ENCODE measurements around the gene RNF157. TPM values are rescaled to one million over a fixed set of nuclear protein-coding genes. Genes with fewer than 3 reads are reported as not detected.
A peak's percentile ranks its signal among the peaks of the same experiment; 100 is the strongest.

The RNF157 gene
- total RNA-seq, 1 experiment from 2014 or later = 0.86 TPM

DNA sequence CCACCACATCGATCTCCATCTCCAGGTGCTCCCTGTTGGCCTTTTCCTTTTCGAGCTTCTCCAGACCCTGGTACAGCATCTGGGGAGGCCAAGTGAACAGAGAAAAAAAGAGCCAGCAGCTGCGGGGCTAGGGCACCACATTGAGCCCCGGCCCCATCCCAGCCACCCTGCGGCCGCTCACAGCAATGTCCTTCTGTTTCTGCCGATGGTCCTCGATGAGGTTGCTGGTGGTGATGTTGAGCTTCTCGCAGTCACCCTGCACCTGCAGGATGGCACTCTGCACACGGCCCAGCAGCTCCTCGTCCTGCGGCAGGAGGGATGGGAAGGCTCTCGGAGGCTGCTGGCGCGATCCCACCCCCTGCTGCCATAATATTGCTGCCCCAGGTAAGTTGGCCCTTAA, 40.4 kb upstream of the RNF157 start:
- CTCF ChIA-PET = interaction anchor here (0.7 to 5.1 kb wide), 7 partner anchors 8 to 281 kb away, joined by 3 to 132 read pairs (median 8); partner anchors contain the start of genes CDK3 and UBALD2
- no peaks in the 10 kb centered on the region for H4K20me1 ChIP-seq (ENCODE audit: insufficient read depth)
- ATAC-seq = no peak
- no peaks in the 10 kb centered on the region for H3K27me3 ChIP-seq (ENCODE audit: insufficient read depth, low read length)
- intact Hi-C loops (cut with micrococcal nuclease) = no loop called here
- no peak for DNase-seq (ENCODE audit: low read depth, low spot score)
- RAD21 ChIA-PET (ENCODE audit: low non-redundant PET in 1 of 2, low total read pairs in 2 of 2, uncharacterized antibody in 2 of 2, unreplicated experiment in 2 of 2) = interaction anchor here (1.4 to 1.8 kb wide), 2 partner anchors 159 kb away, joined by 7 to 8 read pairs; no protein-coding TSS in a partner anchor
- peaks cover 0 to 15% of the 10 kb centered on the region in 2 experiments; a peak in 2 of 4 replicates for H3K4me1 ChIP-seq (ENCODE audit: control insufficient read depth in 1 of 2, insufficient read depth in 2 of 2, low read length in 2 of 2)
- no peak overlapping the region for H3K27ac ChIP-seq (ENCODE audit: low read depth, low read length)
- H3K4me2 ChIP-seq (ENCODE audit: low read length) = no peak overlapping the region
- no TSS peak for BruUV-seq (replicated peaks)
- no peak overlapping the region for H3K9ac ChIP-seq (ENCODE audit: low read length)
- POLR2A ChIA-PET = no interaction called here
- no peaks in the 10 kb centered on the region for H3K9me2 ChIP-seq (ENCODE audit: insufficient read depth)
- no peak overlapping the region for H3K4me3 ChIP-seq (replicated peaks in 1 of 2; ENCODE audit: low read depth in 1 of 2, low read length in 2 of 2)
- no peak for TF ChIP-seq POLR2A (IDR thresholded peaks at IDR 0.05; ENCODE audit: borderline replicate concordance, extremely low read depth, insufficient read depth, insufficient read length)
- no peaks in the 10 kb centered on the region for H3K9me3 ChIP-seq (ENCODE audit: control insufficient read depth in 1 of 2, insufficient read depth in 1 of 2, low read depth in 1 of 2, low read length in 2 of 2)
- no peak overlapping the region for H2AFZ ChIP-seq (ENCODE audit: low read depth, low read length, poor library complexity, severe bottlenecking)
- H3K36me3 ChIP-seq (ENCODE audit: control insufficient read depth in 1 of 2, insufficient read depth in 2 of 2, low read length in 2 of 2) = no peaks in the 10 kb centered on the region
- H3K79me2 ChIP-seq (ENCODE audit: insufficient read depth, low read length) = no peaks in the 10 kb centered on the region

GRCh38 chr17:76279742-76280287, 39.5 kb upstream of the RNF157 start:
- no peaks in the 10 kb centered on the region for H3K9me2 ChIP-seq (ENCODE audit: insufficient read depth)
- H3K9ac ChIP-seq (ENCODE audit: low read length) = no peak overlapping the region
- no peak overlapping the region for H3K27ac ChIP-seq (ENCODE audit: low read depth, low read length)
- CTCF ChIA-PET = interaction anchor here (0.6 to 5.1 kb wide), 39 partner anchors 9 to 375 kb away, joined by 3 to 132 read pairs (median 5); partner anchors contain the start of genes CDK3, EVPL, EXOC7 and MRPL38
- DNase-seq (ENCODE audit: low read depth, low spot score) = no peak
- POLR2A ChIA-PET = interaction anchor here (0.9 to 2.2 kb wide), 2 partner anchors 154 to 158 kb away, joined by 3 to 5 read pairs; no protein-coding TSS in a partner anchor
- RAD21 ChIA-PET (ENCODE audit: low non-redundant PET in 1 of 2, low total read pairs in 2 of 2, uncharacterized antibody in 2 of 2, unreplicated experiment in 2 of 2) = interaction anchor here (0.6 to 1.8 kb wide), 15 partner anchors 15 to 270 kb away, joined by 3 to 8 read pairs (median 3); partner anchors contain the start of gene UBALD2 (in 1 of the 2)
- no peak overlapping the region for H3K4me2 ChIP-seq (ENCODE audit: low read length)
- no peaks in the 10 kb centered on the region for H3K9me3 ChIP-seq (ENCODE audit: control insufficient read depth in 1 of 2, insufficient read depth in 1 of 2, low read depth in 1 of 2, low read length in 2 of 2)
- H3K27me3 ChIP-seq (ENCODE audit: insufficient read depth, low read length) = no peaks in the 10 kb centered on the region
- no peaks in the 10 kb centered on the region for H3K36me3 ChIP-seq (ENCODE audit: control insufficient read depth in 1 of 2, insufficient read depth in 2 of 2, low read length in 2 of 2)
- no peak overlapping the region for H3K4me3 ChIP-seq (replicated peaks in 1 of 2; ENCODE audit: low read depth in 1 of 2, low read length in 2 of 2)
- H3K79me2 ChIP-seq (ENCODE audit: insufficient read depth, low read length) = no peaks in the 10 kb centered on the region
- H4K20me1 ChIP-seq (ENCODE audit: insufficient read depth) = no peaks in the 10 kb centered on the region
- peak; percentile 17; the same call in 1 of the 2 replicates for ATAC-seq
- no TSS peak for BruUV-seq (replicated peaks)
- no peak overlapping the region for H2AFZ ChIP-seq (ENCODE audit: low read depth, low read length, poor library complexity, severe bottlenecking)
- H3K4me1 ChIP-seq (ENCODE audit: control insufficient read depth in 1 of 2, insufficient read depth in 2 of 2, low read length in 2 of 2) = peaks cover 0 to 15% of the 10 kb centered on the region in 2 experiments; a peak in 2 of 4 replicates
- intact Hi-C loops (cut with micrococcal nuclease) = loop anchor here (1.0 to 5.0 kb wide), 5 partner anchors 98 to 375 kb away; partner anchors contain the start of gene EVPL
- TF ChIP-seq CBX3 (IDR thresholded peaks at IDR 0.05; ENCODE audit: low read depth) (no peak), EGR1 (IDR thresholded peaks at IDR 0.05; ENCODE audit: low read depth) (no peak), ZFX (IDR thresholded peaks at IDR 0.05) (no peak), MAX (IDR thresholded peaks at IDR 0.05) (no peak), RAD21 (IDR thresholded peaks at IDR 0.05; ENCODE audit: low read depth) (no peak), SP1 (IDR thresholded peaks at IDR 0.05; ENCODE audit: low read depth) (no peak), ELF1 (IDR thresholded peaks at IDR 0.05; ENCODE audit: borderline replicate concordance, low read depth) (no peak), SIN3A (IDR thresholded peaks at IDR 0.05; ENCODE audit: low read depth) (no peak), FOSL1 (IDR thresholded peaks at IDR 0.05; ENCODE audit: low read depth) (no peak), YY1 (IDR thresholded peaks at IDR 0.05; ENCODE audit: extremely low read depth, insufficient replicate concordance, low read depth, low read length) (no peak), EZH2 (IDR thresholded peaks at IDR 0.05) (no peak), JUND (IDR thresholded peaks at IDR 0.05) (no peak), CEBPB (IDR thresholded peaks at IDR 0.05; ENCODE audit: low read depth) (no peak), POLR2AphosphoS5 (IDR thresholded peaks at IDR 0.05; ENCODE audit: low read depth, low read length) (no peak)
- TF ChIP-seq, protein P1, sequence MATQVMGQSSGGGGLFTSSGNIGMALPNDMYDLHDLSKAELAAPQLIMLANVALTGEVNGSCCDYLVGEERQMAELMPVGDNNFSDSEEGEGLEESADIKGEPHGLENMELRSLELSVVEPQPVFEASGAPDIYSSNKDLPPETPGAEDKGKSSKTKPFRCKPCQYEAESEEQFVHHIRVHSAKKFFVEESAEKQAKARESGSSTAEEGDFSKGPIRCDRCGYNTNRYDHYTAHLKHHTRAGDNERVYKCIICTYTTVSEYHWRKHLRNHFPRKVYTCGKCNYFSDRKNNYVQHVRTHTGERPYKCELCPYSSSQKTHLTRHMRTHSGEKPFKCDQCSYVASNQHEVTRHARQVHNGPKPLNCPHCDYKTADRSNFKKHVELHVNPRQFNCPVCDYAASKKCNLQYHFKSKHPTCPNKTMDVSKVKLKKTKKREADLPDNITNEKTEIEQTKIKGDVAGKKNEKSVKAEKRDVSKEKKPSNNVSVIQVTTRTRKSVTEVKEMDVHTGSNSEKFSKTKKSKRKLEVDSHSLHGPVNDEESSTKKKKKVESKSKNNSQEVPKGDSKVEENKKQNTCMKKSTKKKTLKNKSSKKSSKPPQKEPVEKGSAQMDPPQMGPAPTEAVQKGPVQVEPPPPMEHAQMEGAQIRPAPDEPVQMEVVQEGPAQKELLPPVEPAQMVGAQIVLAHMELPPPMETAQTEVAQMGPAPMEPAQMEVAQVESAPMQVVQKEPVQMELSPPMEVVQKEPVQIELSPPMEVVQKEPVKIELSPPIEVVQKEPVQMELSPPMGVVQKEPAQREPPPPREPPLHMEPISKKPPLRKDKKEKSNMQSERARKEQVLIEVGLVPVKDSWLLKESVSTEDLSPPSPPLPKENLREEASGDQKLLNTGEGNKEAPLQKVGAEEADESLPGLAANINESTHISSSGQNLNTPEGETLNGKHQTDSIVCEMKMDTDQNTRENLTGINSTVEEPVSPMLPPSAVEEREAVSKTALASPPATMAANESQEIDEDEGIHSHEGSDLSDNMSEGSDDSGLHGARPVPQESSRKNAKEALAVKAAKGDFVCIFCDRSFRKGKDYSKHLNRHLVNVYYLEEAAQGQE (IDR thresholded peaks at IDR 0.05; ENCODE audit: low read depth) = no peak

All from HCT116 (cell line).